ENCODE measurements around the gene MVK. TPM values are rescaled to one million over a fixed set of nuclear protein-coding genes. Genes with fewer than 3 reads are reported as not detected.

MVK gene
- total RNA-seq, 3 donors from 2014 or later: 8.8 to 18.4 (median 17.6) TPM

DNA sequence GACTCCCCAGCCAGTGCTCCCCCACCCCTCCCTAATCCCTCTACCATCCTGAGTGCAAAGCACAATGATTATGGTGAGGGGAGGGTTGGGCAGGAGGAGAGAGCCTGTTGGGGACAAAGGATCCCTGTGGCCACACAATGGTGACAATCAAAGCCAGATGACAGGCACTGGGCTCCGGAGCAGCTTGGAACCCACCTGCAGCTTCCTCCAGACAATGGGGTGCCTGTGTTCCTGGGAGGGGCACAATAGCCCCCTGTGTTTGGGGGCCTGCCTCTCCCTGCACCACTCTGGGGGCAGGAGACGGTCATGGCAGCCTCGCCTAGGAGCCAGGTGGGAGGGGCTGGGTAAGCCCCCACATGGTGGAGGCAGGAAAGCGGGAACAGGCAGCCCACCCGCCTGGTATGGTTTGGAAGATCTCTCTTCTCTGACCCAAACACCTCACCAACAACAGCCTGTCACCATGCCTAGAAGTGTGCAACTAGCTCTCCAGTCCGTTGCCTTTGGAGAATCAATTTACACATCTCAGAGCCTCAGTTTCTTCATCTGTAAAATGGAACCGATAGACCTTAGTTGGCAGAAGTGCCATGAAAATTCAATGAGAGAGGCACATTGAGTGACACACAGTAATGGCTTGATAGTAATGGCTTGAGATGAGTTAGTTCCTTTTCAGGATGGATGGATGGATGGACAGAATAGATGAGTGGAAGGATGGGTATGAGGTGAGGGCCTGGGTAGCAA lies 53.0 kb downstream of the MVK start:
- Histone ChIP-seq H3K9me3 (no peaks in the 10 kb centered on the region), H3K4me1 (peaks cover 0 to 4% of the 10 kb centered on the region in 2 donors), H3K27ac (no peak overlapping the region), H3K27me3 (peaks cover 0 to 27% of the 10 kb centered on the region in 2 donors), H3K4me3 (no peak overlapping the region), H3K36me3 (no peaks in the 10 kb centered on the region)
- intact Hi-C loops (cut with DNase I; ENCODE audit: low total_unique reads): no loop called here
- DNase-seq (ENCODE audit: low spot score in 2 of 2): no peak
- TF ChIP-seq, protein P1, sequence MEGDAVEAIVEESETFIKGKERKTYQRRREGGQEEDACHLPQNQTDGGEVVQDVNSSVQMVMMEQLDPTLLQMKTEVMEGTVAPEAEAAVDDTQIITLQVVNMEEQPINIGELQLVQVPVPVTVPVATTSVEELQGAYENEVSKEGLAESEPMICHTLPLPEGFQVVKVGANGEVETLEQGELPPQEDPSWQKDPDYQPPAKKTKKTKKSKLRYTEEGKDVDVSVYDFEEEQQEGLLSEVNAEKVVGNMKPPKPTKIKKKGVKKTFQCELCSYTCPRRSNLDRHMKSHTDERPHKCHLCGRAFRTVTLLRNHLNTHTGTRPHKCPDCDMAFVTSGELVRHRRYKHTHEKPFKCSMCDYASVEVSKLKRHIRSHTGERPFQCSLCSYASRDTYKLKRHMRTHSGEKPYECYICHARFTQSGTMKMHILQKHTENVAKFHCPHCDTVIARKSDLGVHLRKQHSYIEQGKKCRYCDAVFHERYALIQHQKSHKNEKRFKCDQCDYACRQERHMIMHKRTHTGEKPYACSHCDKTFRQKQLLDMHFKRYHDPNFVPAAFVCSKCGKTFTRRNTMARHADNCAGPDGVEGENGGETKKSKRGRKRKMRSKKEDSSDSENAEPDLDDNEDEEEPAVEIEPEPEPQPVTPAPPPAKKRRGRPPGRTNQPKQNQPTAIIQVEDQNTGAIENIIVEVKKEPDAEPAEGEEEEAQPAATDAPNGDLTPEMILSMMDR (IDR thresholded peaks at IDR 0.05): no peak
- TF ChIP-seq POLR2AphosphoS5 (IDR thresholded peaks at IDR 0.05): no peak

- Histone ChIP-seq H3K9me3 (no peaks in the 10 kb centered on the region), H3K4me1 (no peaks in the 10 kb centered on the region), H3K4me3 (no peak overlapping the region), H3K36me3 (no peaks in the 10 kb centered on the region), H3K27me3 (peaks cover 0 to 29% of the 10 kb centered on the region in 2 donors), H3K27ac (no peak overlapping the region)
- TF ChIP-seq POLR2A (IDR thresholded peaks at IDR 0.05) (no peak), POLR2AphosphoS5 (IDR thresholded peaks at IDR 0.05) (no peak)
- TF ChIP-seq, protein P1 (IDR thresholded peaks at IDR 0.05): no peak
- intact Hi-C loops (cut with DNase I; ENCODE audit: low total_unique reads): no loop called here
- no peak for DNase-seq (ENCODE audit: low spot score in 2 of 2)
Measured at GRCh38 chr12:109627633-109628032, 54.0 kb downstream of the MVK start.

DNA sequence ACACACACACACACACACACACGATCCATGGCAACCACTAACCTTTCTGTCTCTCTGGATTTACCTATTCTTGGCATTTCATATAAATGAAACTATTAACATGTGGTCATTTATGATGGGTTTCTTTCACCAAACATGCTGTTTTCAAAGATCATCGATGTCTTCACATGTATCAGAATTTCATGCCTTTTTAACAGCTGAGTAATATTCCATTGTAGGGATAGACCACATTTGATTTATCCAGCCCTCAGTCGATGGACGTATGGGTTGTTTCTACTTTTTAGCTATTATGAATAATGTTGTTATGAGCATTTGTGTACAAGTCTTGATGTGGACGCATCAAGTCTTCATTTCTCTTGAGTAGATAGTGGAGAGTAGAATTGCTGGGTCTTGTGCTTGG lies 56.5 kb downstream of the MVK start:
- intact Hi-C loops (cut with DNase I; ENCODE audit: low total_unique reads): no loop called here

DNA sequence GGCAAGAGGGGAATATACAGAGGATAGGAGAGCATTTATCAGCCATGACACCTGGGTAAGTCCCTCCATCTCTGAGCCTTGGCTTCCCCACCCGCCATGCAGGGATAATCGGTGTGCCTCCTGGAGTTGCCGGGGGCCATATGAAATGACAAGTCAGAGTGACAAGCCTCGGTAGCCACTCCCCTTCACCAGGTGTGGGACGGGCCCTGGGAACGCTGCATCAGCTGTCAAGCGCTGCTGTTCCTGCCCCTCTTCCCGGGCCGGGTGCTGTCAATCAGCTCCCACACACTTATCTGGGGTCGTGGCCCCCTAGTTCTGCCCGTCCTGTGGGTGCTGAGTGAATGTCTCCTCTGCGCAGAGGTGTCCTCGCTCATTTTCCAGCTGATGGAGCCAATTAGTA lies 57.2 kb downstream of the MVK start:
- Histone ChIP-seq H3K4me3 (no peak overlapping the region), H3K4me1 (no peaks in the 10 kb centered on the region), H3K9me3 (no peaks in the 10 kb centered on the region), H3K36me3 (no peaks in the 10 kb centered on the region), H3K27ac (no peak overlapping the region), H3K27me3 (peaks cover 0 to 21% of the 10 kb centered on the region in 2 donors)
- TF ChIP-seq, protein P1 (IDR thresholded peaks at IDR 0.05): no peak
- TF ChIP-seq POLR2A (IDR thresholded peaks at IDR 0.05) (no peak), POLR2AphosphoS5 (IDR thresholded peaks at IDR 0.05) (no peak)
- no peak for DNase-seq (ENCODE audit: low spot score in 2 of 2)
- intact Hi-C loops (cut with DNase I; ENCODE audit: low total_unique reads): no loop called here

More for the DNA sequence above, 56.5 kb downstream of the MVK start:
- Histone ChIP-seq H3K4me1 (no peaks in the 10 kb centered on the region), H3K27ac (no peak overlapping the region), H3K9me3 (no peaks in the 10 kb centered on the region), H3K36me3 (no peaks in the 10 kb centered on the region), H3K27me3 (peaks cover 0 to 26% of the 10 kb centered on the region in 2 donors), H3K4me3 (no peak overlapping the region)
- TF ChIP-seq POLR2AphosphoS5 (IDR thresholded peaks at IDR 0.05) (no peak), POLR2A (IDR thresholded peaks at IDR 0.05) (no peak)
- TF ChIP-seq, protein P1 (IDR thresholded peaks at IDR 0.05): no peak
- DNase-seq (ENCODE audit: low spot score in 2 of 2): no peak

GRCh38 chr12:109631302-109631701 lies 57.7 kb downstream of the MVK start:
- H3K4me3 ChIP-seq: no peak overlapping the region

More at GRCh38 chr12:109631302-109631701, 57.7 kb downstream of the MVK start:
- no peaks in the 10 kb centered on the region for H3K36me3 ChIP-seq
- no peak for DNase-seq (ENCODE audit: low spot score in 2 of 2)
- TF ChIP-seq POLR2AphosphoS5 (IDR thresholded peaks at IDR 0.05) (no peak), POLR2A (IDR thresholded peaks at IDR 0.05) (no peak)
- TF ChIP-seq, protein P1 (IDR thresholded peaks at IDR 0.05): no peak
- peaks cover 0 to 21% of the 10 kb centered on the region in 2 donors for H3K27me3 ChIP-seq
- H3K27ac ChIP-seq: no peak overlapping the region
- no peaks in the 10 kb centered on the region for H3K9me3 ChIP-seq
- H3K4me1 ChIP-seq: no peaks in the 10 kb centered on the region
- intact Hi-C loops (cut with DNase I; ENCODE audit: low total_unique reads): no loop called here

Data from breast epithelium (tissue), 4 donors.